ENCODE data around the gene MAML3.
A peak's percentile ranks its signal among the peaks of the same experiment; 100 is the strongest.

MAML3 gene

DNA sequence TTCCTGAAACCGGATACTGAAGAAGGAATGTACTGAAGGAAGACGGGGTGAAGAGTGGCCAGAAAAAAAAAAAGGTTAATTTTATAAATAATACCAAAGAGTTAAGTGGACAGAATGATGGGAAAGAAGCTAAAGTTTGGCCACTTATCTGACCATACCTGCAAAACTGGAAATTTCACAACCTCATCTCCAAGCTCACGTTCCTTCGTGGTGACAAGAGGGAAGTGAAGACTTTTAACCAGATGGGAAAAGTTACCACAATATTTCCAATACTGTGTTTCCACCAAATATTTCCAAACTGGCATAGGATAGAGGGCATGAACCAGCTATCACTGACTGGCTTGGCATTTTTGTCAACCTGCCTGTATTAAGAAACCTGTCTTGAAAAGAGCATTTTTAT, 56.4 kb downstream of the MAML3 start:
- no peak for DNase-seq

DNA sequence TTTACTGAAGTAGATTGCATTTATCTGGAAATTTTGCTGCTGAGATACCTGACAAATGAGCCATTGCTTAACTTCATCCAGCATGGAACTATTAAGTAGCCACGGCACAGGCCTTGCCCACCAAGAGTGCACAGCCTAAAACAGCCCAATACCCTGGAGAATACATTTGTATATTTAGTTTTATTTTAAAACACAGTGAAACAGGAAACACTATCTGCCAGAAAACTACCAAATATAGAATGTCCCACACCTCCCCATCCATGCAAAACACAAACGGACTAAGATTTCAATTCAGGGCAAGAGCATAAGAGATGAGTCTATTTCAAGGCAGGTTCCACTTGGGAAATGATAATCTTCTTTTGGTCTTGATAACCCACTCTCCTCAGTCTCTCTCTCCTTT, 57.1 kb downstream of the MAML3 start:
- no peak for DNase-seq

DNA sequence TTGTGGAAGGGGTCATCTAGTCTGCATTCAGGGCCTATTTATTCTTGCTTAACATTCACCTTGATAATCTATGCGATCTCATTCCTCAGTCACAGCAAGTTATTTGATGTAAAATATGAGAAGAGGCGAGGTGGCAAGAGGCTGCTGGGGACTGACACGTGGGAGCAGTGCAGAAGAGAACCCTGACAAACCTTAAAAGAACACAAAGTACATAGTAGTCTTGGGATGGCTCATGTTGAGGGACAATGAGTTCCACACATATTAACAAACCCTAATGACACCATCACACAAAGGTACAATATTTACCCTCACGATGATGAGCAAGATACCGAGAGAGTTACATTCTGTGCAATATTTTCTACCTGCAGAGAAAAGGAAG, 57.5 kb downstream of the MAML3 start:
- DNase-seq, result no peak

DNA sequence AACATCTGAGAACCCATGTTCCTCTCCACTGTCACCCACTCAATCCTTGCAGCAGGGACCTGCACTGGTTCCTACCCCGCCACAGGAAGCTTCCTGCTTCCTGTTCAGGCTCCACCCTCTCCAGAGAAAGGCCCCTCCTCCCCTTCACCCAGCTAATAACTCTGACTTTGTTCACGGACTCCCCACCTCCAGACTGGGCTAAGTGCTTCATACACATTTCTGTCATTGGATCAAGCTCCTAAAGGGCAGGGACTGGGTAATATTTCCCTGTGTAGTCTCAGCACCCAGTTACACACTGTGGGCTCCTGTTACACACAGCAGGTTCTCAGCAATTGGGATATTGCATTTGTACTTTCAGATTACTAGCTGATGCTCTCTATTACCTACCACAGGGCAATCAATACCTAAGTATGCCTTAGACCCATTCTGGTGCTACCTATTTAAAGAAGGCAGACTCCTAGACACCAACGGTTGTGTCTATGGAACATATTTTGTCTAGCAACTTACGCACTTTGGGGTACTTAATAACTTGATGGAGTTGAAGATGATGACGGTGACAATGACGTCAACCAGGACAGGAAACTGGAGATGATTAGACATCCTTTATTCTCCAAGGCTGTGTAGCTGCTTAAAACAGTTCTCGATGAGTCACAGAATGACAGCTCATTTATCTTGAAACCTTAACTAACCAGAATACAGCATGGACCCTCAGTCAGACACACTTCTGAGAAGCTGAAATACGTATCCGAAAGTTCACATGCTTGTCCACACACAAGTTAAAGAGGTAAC, 58.1 kb downstream of the MAML3 start:
- DNase-seq, result no peak

DNA sequence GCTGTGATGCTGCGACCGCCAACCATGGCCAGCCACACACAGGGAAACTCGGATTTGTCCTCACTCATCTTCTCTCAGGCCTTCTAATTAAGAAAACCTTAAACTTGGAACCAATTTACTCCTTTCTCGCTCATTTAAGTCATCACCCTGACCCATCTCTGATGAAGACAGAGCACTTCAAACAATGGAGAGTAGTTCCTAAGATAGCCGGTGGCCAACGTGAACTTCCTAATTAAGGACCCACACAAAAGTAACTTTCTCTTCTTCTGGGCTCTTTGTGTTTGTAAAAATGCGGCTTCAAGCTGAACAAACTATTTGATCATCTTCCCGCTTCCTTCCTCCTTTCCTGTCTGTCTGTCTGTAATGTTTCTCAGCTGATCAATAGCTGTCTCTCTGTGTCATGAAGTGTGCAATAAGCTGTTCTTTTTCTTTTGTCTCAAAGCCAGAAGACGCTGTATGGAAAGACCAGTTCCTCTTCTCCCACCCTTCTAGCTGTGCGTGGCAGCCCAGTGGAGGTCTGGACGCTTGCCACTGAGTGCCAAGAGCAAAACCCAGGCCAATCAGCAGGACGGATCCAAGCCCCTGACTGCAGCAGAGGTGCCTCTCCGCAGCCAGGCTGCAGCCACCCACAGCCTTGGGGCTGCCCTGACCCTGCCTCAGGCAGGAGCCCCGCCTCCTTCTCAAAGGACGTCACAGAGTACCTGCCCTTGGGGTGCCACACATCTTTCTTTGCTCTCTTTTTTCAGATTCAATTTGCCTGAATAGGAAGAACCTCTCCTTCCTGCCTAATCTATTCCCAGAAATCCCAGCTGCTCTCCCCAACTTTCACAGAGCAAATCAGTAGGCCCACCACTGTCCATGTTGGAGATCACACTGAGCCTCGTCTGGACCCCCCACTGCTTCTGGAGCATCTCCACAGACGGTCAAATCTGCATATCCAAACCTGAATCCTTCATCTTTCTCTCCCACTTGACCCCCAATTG, 59.3 kb downstream of the MAML3 start:
- no peak for DNase-seq

DNA sequence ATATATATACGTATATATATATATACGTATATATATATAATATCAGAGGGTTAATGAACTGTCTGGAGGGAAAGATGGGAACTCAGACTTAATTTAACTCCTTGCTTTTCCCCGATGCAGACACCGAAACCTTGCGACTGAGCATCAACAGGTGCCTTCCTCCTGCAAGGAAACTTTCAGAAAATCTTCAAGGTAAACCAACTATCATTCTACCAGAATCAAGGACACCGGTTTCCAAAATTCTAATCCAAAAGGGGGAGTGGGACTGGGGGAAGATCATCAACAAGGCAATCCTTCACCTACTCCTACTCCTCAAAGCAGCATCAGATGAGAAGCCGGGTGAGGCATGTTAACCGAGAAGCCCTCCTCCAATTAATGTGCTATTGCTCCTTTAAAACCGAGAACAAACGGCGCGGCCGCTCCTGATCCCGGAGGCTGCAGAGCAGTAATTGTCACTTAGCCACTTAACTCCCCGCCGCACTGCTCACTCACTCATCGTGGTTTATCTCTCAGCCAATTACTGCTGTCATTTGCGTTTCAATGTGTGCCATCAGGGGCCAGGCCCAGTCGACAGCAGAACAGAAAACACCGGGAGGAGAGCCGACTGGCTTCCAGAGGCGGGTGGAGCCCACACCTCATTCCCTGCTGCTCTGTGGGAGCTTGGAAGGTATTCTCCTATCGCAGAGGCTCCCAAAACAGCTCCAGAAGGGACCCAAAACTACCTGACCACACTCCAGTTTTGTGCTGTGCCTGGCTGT, 61.7 kb downstream of the MAML3 start:
- DNase-seq, result no peak

DNA sequence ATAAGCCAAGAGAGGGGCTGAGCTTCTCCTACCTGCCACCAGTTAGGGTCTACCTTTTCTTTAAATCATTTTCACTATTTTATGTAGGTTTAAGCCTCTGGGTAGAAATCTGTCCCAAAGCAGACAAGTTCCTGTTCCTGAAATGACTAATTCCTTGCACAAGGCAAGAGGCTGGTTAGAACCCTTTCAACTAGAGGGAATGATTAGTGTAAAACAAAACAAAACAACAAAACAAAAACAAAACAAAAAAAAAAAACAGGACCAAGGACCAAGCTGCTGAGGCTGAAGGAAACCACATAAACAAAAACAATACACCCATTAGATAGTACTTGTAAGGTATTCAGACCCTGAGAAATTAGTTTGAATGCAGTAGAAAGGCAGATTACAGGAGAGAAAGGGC, 62.7 kb downstream of the MAML3 start:
- no peak for DNase-seq

DNA sequence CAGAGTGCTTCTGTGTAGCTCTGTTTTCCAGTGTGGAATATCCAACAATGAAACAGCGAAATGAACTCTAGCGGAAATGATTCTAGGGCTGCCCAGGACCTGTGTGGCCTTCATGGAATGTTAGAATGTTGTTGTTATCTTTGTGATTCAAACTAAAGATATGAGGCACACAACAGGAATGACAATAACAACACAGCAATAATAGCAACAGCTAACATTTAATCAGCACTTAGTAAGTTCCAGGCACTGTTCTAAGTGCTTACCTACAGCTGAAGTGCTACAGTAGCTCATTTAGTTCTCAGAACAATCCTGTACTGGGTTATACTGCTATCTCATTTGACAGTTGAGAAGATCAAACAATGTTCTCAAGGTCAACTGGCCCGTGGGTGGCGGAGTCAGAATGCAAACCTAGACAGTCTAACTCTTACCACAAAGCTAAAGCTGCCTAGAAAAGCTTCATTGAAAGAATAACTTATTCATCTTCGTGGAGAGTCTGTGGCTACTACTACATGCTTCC, 63.7 kb downstream of the MAML3 start:
- no peak for DNase-seq

DNA sequence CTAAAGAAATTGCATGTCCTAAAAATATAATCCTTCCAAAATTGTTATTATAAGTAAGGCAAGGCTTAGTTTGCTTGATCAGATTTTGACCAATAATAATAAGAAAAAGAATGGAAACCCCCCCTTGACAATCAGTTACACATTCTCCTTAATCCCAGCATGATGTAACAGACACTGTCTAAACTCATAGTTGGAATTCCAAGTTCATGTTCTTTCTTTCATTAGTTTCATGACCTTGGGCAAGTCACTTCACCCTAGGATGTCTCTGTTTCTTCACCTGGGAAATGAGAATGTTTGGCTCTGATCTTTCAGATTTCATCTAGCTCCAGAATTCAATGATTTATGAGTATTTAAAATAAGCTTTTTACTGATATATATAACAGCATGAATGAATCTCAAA, 64.8 kb downstream of the MAML3 start:
- no peak for DNase-seq

DNA sequence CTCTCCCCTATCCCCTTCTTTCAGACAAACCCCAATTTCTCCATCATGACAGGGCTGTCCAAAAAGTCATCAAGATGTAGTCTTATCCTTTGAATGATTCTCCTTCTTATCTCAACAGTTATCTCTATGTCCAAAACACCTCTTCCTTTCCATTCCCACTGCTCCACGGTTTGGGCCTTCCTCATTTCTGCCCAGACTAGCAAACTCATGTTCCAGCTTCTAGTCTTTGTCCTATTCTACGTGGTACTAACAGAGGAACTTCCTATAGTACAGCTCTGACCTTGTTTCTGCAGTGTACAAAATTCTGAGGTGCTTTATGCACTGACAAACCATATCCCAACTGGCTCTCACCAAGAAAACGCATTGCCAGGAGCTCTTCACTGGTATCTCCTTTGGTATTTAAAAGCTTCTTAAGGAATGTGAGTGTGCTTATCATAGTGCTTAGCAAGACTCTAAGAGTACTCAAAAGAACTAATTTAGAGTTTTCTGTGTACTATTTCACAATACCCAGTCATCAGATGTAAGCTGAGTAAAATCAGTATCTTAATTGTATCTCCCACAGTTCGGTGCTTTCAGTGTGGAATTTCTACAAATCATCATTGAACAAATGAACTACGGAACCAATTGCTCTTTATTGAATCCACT, 65.5 kb downstream of the MAML3 start:
- DNase-seq, result no peak

DNA sequence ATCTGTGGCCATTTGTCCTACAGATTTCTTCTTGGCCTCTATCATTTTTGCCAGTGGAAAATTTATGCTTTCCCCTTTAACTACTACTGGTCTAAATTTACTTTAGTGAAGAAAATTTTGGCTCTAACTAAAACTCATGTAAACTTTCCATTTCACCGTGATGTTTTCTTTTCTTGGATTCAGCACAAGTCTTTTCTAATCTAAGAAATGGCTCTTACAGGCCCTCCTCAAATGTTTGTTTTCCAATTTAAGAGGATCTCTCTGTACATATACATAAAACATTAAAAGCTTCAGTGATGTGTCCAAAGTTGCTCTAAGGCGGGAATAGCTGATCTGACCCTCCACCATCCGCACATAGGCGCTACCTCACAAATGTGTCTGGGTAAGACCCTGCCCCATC, 68.1 kb downstream of the MAML3 start:
- DNase-seq, result no peak

DNA sequence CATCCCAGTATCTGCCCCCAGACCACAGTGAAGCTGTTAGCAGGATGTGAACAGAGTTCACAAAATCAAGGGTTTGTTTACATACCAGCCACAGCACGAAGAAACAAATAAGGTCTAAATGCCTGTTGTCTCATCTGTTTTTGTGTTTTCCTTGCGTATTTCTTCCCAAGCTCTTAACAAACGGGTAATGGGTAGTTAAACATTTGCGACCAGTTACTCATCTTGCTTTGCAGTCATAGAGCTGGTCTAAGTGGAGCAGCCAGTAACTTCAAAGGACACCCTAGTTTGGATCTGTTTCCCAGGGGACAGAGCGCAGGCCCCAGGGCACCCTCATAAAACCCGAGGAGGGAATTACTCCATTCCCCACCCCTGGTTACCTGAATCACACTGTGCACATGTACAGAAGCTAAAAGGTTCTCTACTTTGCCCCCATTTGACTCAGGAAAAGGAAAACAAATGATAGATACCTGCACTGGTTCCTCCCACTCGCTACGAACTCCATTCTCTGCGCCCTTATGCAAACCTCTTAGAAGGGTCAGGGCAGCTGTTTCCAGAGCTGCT, 68.8 kb downstream of the MAML3 start:
- DNase-seq, result no peak

DNA sequence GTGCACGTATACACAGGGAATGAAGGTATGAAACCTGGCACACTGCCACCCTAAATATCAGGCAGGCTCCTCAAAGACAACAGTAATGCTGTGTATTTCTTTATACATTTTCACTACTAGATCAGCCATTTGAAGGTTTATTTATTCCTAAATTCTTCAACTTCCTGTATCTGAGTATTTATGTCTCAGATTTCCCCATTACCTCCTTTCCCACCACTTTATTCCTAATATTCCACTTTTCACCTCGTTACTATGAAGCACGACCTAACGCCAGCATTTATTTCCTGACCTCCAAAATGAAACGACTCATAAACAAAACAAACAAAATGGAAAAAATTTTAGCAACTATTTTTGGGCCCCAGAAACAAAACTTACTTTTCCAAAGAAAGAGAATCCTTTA, 69.6 kb downstream of the MAML3 start:
- no peak for DNase-seq

DNA sequence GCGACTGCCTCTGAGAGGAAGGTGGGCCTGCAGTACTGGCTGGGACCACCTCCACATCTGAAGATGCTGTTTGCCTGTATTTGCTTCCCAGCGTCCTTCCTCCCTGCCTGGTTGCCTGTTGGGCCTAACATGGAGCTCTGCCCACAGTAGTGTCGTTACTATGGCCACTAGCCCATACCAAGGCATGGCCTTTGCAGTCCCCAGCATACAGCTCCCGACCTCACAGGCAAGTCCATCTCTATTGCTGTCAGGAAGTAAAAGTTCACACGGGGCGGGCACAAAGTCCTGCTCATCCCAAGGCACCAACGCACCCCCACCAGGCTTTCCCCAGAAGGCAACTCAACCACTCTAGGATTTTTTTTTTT, 71.6 kb downstream of the MAML3 start:
- DNase-seq, result no peak

DNA sequence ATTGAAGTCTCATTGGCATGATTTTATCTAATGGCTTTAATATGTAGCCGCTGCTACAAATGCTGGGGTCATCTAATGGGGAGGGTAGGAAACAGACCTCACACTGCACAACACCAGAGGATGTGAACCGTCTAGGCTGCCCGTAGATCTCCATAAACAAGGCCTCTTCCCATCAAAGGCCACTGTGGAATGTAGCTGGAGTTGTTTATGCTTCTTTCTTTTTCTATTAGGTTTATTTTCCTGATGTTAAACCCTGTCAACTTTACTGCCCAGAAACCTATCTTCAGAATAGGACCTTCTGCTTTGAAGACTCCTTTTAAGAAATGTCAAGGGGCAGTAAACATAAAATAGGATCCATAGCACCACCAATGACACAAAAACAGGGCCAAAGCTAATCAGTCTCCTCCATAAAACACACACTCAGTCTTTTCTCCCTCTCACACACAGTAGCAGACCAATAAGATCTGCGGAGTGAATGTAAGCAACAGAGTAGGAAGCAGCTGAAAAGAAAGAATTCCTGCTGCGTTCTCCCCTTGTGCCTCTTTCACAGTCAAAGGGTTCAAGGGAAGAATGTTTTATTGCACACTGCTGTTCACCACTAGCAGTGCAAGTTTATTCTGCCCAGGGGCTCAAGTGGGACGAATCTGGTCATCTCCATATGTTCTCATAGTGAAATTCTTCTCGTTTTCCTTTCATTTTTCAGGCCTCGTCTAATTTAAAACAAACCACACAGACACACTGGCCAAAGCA, 72.2 kb downstream of the MAML3 start:
- DNase-seq, result no peak

DNA sequence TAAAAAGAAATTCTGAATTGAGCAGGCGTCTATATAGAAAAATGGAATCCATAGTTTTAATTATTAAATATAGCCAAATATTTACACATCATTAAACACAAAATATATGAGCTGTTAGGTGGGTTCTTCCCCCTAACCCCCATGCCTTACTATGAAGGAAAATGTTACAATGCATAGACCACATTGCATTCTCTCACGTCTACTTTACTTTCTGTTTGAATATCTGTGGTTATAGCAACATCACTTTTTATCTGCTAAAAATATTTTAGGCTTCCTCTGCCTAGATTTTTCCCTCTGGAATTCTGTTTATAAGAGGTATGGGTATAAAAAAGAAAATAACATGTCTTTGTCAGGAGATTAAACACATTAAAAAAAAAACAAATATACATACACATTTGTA, 73.1 kb downstream of the MAML3 start:
- DNase-seq, result no peak

DNA sequence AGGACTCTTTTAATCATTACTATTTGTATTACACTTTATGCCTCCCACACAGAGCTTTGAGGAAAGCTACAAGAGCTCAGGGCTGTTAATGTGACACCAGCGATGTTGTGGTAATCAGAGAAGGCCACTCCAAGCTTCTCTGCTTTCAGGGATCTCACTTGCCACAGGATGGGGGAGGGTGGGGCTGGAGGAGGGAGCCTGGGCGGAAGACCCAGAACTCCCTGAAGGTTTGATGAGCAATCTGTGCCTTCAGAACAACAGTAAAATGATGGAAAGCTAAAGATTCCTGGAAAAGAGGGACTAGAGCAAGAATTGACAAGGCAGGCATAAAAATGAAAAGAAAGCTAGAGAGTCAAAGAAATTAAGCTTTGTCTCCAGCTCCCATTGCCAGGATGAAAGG, 75.6 kb downstream of the MAML3 start:
- peak; percentile 22 for DNase-seq

DNA sequence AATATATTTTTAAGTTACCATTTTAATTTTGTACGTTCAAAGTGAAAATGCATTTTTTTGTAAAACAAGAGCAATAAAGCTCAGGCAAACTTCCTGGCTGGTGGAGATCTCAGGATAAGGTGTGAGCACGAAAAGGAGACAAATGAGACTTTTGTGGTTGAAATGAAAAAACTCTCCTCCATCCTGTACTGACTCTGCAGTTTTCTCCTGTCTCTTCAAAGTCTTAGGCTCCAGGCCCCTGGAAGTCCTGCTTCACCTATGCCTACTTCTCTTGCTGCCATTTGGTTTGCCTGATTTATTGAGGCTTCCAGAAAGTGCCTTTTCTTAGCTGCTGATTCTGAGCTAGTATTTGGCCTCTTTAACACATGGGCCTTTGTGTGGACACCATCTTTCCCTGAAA, 77.7 kb downstream of the MAML3 start:
- DNase-seq, result no peak

DNA sequence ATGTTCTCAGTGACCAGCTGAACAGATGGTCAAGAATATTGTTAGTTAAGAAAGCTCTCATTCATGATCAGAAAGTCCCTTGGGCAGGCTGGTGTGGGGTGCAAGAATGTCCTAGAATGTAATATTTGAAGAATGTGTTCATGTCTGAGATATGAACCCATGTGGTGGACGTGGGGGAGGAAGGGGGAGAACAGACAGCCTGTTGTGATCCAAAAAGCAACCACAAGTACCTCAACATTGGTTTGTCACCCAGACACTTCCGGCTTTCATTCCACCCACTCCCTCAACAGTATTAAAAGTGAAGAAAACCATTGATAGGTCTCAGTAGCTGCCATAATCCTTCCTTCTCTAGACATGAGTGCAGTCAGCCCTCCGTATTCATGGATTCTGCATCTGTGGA, 82.2 kb downstream of the MAML3 start:
- no peak for DNase-seq

DNA sequence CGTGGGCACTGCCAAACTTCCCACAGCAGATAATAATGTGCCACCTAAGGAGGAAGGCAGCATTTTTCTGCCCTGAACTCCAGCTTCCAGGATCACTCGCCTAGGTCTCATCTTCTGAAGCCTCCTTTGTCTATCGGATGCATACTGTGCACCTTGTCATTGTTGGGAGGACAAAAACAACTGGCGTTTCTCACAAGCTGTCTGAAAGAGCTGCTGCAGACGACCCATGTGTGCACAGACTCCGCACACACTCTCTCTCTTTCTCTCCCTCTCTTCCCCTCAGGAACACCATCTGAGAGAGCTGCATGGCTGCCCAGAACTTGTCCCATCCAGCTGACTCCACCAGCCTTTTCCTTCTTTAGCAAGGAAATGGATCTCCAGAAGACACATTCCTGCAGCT, 83.0 kb downstream of the MAML3 start:
- DNase-seq, result no peak

DNA sequence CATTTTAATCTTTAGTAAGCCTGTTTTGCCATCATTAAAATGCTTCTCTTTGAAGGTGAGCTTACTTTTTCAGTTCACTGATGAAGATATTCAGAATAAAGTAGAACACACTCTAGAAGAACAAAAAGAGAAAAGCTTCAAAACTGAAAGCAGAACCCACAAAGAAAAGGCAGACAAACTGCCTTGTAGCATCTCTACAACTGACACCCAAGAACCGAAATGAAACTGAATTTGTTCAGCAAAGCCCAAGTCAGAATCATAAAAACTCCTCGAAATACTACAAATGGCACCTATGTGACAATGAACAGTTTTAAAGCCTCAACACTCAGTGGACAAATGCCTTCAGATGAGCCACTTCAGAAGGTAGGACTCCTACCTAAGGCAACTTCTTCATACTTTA, 83.6 kb downstream of the MAML3 start:
- DNase-seq, result no peak

DNA sequence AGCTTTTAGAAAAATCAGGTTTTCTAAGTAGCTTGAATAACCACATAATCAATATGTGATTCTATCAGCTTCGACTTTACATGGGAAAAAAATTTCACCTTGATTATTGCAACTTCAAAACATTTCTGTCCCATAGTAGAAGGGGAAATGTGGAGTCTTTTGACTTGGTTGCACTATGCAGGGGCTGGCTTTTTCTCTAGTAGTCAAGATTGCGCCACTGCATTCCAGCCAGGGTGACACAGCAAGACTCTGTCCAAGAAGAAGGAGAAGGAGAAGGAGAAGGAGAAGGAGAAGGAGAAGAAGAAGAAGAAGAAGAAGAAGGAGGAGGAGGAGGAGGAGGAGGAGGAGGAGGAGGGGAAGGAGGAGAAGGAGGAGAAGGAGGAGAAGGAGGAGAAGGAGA, 84.9 kb downstream of the MAML3 start:
- no peak for DNase-seq

Data from DMS 273 treated with DMSO at 0.1 percent for 48 hours (cell line).